DMS153 treated with DMSO at 0.1 percent for 48 hours (cell line): ENCODE measurements around the gene FUBP3.
"Not testable (repeated sequence)": the region's sequence is repeated elsewhere in the genome, so short reads cannot be mapped to it uniquely, and the experiment has no call there.

Experiments used
- DNase-seq: peaks from one replicate; lab custom pipeline; 2025; ENCODE audit not compliant: unreplicated experiment; lab: John Stamatoyannopoulos, UW

Gene FUBP3

GRCh38 chr9:130555968-130556367, 23.4 kb upstream of the FUBP3 start:
- no peak for DNase-seq

- no peak for DNase-seq
Observed at GRCh38 chr9:130556396-130557076, 22.8 kb upstream of the FUBP3 start.

DNA sequence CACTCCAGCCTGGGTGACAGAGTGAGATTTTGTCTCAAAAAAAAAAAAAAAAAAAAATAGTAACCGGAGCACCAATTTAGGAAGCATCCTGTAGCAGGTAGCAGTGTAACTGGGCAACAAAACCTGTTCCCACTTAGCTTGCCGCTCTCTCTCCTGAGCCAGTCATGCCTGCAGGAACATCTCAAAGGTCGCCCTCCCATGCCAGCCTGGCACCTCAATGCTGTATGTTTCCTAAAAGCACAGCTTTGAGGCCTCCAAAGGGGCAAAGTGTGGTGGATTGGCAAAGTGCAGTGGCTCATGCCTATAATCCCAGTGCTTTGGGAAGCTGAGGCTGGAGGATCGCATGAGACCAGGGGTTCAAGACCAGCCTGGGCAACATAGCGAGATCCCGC, 22.3 kb upstream of the FUBP3 start:
- no peak for DNase-seq

GRCh38 chr9:130561056-130561455, 18.3 kb upstream of the FUBP3 start:
- no peak for DNase-seq

GRCh38 chr9:130562525-130562924, 16.9 kb upstream of the FUBP3 start:
- not testable (repeated sequence) for DNase-seq

DNA sequence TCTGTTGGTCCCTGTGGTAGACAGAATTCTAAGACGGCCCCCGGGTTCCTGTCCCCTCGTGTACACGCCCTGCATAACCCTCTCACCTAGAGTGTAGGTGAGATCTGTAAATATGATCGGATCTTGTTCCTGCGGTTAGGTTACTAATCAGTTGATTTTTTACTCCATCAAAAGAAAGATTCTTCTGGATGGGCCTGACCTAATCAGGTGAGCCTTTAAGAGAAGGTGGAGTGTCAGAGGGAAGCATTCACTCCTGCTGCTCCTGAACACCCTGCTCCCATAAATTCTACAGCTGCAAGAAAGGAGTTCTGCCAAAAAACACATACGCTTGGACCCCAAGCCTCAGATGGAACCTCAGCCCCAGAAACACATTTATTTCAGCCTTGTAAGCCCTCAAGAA, 15.6 kb upstream of the FUBP3 start:
- DNase-seq = no peak

- no peak for DNase-seq
Observed at GRCh38 chr9:130565792-130566191, 13.6 kb upstream of the FUBP3 start.

DNA sequence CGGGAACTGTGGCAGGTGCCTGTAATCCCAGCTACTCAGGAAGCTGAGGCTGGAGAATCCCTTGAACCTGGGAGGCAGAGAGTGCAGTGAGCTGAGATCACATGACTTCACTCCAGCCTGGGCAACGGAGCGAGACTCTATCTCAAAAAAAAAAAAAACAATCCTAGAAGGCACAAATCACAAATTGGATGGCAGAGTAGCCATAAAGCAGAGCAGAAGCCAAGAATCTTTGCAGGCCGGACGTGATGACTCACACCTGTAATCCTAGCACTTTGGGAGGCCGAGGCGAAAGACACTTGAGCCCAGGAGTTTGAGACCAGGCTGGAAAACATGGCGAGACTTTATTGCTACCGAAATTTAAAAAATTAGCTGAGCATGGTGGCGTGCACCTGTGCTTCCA, 9.2 kb upstream of the FUBP3 start:
- no peak for DNase-seq

DNA sequence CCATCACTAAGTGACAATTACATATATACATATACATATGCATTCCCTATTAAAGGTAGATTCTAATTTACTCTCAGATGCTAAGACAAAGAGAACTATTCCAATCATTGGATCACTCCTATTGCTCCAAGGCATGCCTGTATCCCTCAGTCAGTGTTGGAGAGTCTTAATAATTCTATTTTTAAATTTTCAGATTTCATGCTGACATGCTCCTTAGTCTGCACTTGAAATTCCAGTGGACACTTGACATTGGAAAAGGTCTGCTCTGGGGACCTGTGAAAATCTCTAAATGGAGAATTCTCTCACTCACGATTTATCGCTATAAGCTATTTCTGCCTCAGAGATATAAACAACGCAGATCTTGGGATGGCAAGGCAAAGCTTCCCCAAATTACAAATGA, 3.9 kb upstream of the FUBP3 start:
- no peak for DNase-seq

DNA sequence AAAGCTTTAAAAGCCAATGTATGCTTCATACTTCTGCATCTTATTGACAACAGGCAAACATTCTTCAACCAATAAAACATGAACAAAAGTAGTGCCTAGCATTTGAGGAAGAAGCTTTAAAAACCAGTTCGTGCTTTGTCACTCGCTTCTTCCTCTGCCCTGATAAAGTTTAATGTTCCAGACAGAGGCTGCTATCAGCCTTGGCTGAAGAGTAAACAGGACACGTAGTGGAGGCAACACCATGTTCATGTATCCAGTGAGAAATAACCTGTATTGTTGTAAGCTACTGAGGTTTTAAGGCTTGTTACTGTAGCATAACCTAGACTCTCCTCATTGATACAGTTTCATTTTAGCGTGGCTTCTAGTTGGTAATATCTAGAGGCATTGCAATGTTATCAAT, 3.2 kb upstream of the FUBP3 start:
- no peak for DNase-seq

GRCh38 chr9:130579738-130580463, 524 bp downstream of the FUBP3 start:
- DNase-seq = no peak

- DNase-seq = no peak
Observed at GRCh38 chr9:130581766-130582165, 2.4 kb downstream of the FUBP3 start.

- no peak for DNase-seq
Observed at GRCh38 chr9:130583271-130583670, 3.9 kb downstream of the FUBP3 start.

DNA sequence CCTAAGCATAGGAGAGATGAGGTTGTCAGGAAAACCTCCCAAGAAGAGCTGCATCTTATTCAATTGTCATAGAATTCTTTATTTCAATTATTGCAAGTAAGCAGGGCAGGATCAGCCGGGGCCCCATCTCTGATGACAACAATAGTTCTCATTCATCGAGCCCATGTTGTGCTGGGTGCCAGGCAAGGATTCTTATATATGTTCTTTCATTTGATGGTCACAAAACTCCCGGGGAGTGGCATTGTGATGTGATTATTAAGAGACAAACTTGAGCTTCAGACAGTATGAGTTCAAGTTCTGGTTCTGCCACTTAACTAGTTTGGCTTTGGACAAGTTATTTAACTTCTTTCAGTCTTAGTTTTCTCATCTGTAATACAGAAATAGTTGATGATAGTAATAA, 8.5 kb downstream of the FUBP3 start:
- DNase-seq = no peak

DNA sequence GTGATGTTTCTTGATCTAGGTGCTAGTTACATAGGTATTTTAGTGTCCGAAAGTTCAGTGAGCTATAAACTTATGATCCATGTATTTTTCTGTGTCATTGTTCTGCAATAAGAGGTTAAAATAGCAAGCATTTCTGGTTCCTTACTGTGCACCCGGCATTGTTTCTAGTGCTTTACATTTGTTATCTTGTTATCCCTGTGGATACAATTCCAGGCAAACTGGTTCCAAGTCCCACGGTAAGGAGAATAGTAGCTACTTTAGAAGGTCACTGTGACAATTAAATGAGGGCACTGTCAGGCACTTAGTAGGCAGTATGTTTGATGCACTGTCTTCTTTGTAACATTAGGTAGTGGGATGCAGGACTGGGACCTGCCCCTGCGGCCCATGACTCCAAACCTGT, 9.0 kb downstream of the FUBP3 start:
- no peak for DNase-seq

- DNase-seq = no peak
Observed at GRCh38 chr9:130589754-130590153, 10.4 kb downstream of the FUBP3 start.

- no peak for DNase-seq
Observed at GRCh38 chr9:130590305-130590704, 10.9 kb downstream of the FUBP3 start.

- DNase-seq = no peak
Observed at GRCh38 chr9:130593020-130593419, 13.6 kb downstream of the FUBP3 start.

DNA sequence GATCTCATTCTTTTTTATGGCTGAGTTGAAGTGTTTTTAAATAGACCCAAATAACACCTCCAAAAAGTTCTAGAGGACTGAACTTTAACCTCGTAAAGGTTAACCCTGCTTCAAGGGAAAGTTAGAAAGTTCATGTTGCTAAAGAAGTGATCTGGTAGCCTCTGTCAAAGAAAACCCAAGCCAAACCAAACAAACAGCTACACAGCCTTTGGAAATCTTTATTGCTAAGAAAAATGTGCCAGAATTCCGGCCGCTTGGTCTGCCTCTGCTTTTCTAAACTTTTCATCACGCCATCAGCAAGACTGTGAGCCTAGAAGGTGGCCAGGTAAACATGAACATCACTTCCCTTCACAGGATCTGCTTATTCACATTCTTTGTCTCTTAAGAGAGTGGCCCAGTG, 17.9 kb downstream of the FUBP3 start:
- DNase-seq = no peak

GRCh38 chr9:130598188-130598587, 18.8 kb downstream of the FUBP3 start:
- DNase-seq = no peak

DNA sequence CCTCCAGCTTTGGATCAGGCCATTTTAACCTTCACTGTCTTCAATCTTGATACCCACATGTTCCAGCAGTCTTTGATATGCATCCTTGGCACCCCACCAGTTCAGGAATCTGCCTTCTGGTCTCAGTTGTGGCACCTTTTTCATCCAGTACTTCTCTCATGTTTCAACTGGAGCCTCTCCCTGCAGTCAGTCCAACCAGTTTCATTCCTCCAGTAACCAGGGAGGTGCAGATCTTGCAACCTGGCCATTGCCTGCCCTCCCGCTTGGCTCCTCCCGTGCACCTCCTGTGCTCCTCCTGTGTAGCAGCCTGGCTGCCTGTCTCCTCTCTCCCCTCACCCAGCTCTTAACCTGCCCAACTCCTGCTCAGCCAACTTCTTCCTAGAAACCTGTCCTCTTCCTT, 20.2 kb downstream of the FUBP3 start:
- DNase-seq = no peak

DNA sequence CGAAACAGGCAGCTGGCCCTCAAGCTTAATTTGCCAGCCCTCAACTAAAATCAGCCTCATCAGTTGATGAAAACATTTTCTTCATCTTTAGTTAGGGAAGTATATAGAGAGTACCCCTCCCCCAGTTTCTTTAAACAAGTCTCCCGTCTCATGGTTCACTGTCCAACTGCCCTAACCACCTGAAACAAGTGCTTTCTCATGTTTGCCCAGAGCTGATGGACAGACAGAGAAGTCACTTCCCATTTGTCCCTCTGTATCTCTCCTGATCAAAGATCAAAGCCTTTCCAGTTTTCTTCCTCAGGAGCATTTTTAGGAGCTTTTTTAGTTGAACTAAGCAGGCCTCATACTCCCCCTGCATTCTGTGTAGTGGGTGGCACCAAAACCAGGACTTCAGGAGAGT, 21.7 kb downstream of the FUBP3 start:
- no peak for DNase-seq

DNA sequence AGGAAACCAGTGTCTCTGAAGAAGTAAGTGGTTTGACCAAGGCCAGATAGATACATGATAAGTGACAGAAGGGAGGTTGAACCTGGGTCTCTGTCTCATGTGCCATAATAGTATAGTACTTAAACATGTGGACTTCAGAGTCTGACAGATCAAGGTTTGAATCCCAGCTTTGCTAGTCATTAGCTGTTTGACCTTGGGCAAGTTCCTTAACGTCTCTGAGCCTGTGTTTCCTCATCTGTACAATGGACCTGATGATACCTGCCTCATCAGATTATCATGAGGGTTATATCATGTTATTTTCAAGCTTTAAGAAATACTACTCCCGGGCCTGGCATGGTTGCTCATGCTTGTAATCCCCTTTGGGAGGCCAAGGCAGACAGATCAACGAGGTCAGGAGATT, 24.9 kb downstream of the FUBP3 start:
- DNase-seq = no peak
